ENCODE results near the gene GPR78.

GPR78 gene

DNA sequence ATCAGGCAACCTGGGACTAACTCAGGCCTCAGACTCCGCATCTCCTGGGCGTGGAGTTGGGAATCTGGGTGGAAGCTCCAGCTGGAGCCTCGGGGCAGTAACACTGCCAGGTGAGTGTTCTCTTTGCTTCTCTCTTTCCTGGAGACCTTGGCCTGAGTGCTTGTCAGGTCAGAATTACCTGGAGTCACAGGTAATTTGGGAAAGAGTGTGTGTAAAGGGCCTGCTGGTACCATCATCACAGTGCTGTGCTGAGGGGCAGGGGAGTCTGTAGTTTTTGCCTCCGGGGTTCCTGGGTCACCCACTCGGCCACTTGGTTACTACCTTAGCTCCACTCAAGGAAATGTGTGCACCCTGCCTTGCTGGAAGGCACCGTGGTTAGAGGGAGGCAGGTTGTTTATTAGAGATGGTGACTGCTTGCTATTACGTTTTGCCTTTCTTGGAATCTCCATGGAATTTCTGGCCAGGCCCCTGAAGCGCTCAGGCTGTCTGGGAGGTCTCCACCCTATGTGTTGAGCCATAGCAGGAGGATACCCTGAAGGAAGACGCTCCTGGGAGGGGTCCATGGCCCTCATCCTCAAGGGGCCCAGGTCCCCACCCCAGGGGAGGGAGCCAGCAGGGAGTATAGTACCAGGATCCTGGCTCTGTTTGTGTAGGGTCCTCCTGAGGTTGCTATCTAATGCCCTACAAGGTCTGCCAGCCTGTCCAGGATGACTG is 2.9 kb downstream of the GPR78 start:
- no peak for TF ChIP-seq ZNF274 (IDR thresholded peaks at IDR 0.05; ENCODE audit: low read depth, low read length)
- H3K4me3 ChIP-seq (ENCODE audit: low read length), result no peak overlapping the region

GRCh38 chr4:8583655-8584025 is 3.4 kb downstream of the GPR78 start:
- TF ChIP-seq ZNF274 (IDR thresholded peaks at IDR 0.05; ENCODE audit: low read depth, low read length), result no peak
- H3K4me3 ChIP-seq (ENCODE audit: low read length), result no peak overlapping the region

DNA sequence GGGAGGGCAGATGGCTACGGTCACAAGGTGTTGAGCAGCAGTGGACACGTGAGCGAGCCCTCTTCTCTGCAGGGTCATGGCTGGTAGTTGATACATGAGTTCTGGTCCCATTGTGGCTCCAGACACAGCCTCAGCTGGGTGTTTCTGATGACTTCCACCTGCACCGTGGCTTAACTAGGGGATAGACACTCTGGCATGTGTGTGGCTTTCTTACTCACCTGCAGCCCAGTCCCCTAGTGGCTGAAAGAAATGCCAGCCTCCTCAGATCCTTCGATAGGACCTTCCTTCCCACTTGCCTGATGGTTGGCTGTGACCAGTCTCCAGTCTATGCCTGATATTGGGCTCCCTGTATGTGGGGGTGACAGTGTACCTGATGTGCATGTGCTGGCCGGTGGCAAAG is 5.0 kb downstream of the GPR78 start:
- no peak for TF ChIP-seq ZNF274 (IDR thresholded peaks at IDR 0.05; ENCODE audit: low read depth, low read length)
- no peak overlapping the region for H3K4me3 ChIP-seq (ENCODE audit: low read length)

GRCh38 chr4:8585721-8586212 is 5.6 kb downstream of the GPR78 start:
- no peak for TF ChIP-seq ZNF274 (IDR thresholded peaks at IDR 0.05; ENCODE audit: low read depth, low read length)
- no peak overlapping the region for H3K4me3 ChIP-seq (ENCODE audit: low read length)

DNA sequence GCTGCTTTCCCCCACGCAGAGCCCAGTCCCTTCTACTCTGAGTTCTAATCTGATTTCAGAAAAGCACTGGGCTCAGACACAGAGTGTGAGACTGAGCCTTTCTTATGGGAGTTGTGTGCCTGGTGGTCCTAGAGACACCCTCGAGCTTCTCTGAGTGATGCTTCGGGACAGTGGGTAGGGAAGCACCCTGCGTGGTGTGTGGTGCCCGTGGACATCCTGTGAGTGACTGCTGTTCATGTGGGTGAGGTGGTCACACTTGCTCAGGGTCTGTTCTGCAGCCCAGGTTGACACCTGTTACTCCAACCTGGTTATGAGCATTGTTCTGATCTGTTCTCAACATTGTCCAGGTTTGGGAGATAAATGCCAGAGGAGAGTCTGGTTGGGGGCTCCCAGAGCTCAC is 6.1 kb downstream of the GPR78 start:
- no peak for TF ChIP-seq ZNF274 (IDR thresholded peaks at IDR 0.05; ENCODE audit: low read depth, low read length)
- no peak overlapping the region for H3K4me3 ChIP-seq (ENCODE audit: low read length)

- TF ChIP-seq ZNF274 (IDR thresholded peaks at IDR 0.05; ENCODE audit: low read depth, low read length), result no peak
- H3K4me3 ChIP-seq (ENCODE audit: low read length), result no peak overlapping the region
Measured at GRCh38 chr4:8586671-8587468, 6.7 kb downstream of the GPR78 start.

DNA sequence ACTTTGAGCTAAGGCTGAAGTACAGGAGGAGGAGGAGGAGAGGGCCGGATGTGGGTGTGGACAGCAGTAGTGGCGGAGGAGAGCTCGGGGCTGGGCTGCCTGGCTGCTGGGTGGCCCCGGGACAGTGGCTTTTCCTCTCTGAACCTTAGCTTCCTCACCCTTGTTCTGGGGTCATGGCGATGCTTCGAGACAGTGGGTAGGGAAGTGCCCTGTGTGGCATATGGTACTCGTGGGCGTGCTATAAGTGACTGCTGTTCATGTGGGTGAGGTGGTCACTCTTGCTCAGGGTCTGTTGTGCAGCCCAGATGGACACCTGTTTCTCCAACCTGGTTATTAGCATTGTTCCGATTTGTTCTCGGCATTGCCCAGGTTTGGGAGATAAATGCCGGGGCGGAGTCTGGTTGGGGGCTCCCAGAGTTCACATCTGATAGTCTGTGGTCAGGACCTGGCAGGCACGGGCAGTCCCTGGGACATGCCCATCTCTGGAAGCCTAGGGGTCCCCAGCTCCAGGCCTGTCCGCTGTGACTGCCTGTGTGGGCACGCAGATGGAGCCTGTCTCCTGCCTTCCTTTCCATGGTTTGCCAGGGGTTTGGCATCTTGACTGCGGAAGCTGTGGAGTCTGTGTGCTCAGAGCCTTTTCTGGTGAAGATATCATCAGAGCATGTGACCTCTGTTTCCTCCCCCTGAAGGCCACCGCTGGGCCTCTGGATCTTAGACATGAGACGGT is 7.4 kb downstream of the GPR78 start:
- no peak for TF ChIP-seq ZNF274 (IDR thresholded peaks at IDR 0.05; ENCODE audit: low read depth, low read length)
- no peak overlapping the region for H3K4me3 ChIP-seq (ENCODE audit: low read length)

DNA sequence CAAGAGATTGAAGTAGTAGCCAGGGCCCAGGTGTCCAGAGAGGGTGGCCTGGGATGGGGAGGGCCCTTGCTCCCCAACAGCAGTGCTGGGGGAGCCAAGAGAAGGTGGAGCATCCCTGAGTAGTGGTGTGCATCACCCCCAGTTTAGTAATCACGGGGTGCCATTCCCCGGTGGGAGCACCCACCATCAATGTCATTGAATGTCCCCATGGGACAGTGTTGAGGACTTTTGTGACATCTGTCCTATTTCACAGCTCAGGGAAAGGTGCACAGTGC is 7.9 kb downstream of the GPR78 start:
- TF ChIP-seq ZNF274 (IDR thresholded peaks at IDR 0.05; ENCODE audit: low read depth, low read length), result no peak
- H3K4me3 ChIP-seq (ENCODE audit: low read length), result no peak overlapping the region

DNA sequence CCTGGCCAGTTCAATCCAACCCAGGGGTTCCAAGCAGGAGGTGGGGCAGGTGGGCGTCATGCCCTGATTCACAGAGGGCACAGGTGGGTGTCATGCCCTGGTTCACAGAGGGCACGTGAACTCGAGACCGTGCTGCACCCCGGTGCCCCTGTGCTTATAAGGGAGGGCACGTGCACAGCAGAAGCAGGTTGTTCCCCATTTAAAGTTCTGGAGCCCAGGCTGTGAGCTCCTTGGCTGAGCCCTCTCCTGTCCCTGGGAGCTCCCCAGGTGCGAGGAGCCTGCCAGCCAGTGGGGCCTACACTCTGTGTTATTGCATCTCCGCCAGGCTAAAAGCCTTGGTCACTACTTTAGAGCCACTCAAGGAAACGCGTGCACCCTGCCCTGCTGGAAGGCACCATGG is 9.1 kb downstream of the GPR78 start:
- TF ChIP-seq ZNF274 (IDR thresholded peaks at IDR 0.05; ENCODE audit: low read depth, low read length), result no peak
- H3K4me3 ChIP-seq (ENCODE audit: low read length), result no peak overlapping the region

- TF ChIP-seq ZNF274 (IDR thresholded peaks at IDR 0.05; ENCODE audit: low read depth, low read length), result no peak
- H3K4me3 ChIP-seq (ENCODE audit: low read length), result no peak overlapping the region
Measured at GRCh38 chr4:8589823-8590545, 9.8 kb downstream of the GPR78 start.

GRCh38 chr4:8590546-8590880 is 10.3 kb downstream of the GPR78 start:
- no peak overlapping the region for H3K4me3 ChIP-seq (ENCODE audit: low read length)
- no peak for TF ChIP-seq ZNF274 (IDR thresholded peaks at IDR 0.05; ENCODE audit: low read depth, low read length)

GRCh38 chr4:8591114-8591513 is 10.9 kb downstream of the GPR78 start:
- H3K4me3 ChIP-seq (ENCODE audit: low read length), result no peak overlapping the region
- no peak for TF ChIP-seq ZNF274 (IDR thresholded peaks at IDR 0.05; ENCODE audit: low read depth, low read length)

DNA sequence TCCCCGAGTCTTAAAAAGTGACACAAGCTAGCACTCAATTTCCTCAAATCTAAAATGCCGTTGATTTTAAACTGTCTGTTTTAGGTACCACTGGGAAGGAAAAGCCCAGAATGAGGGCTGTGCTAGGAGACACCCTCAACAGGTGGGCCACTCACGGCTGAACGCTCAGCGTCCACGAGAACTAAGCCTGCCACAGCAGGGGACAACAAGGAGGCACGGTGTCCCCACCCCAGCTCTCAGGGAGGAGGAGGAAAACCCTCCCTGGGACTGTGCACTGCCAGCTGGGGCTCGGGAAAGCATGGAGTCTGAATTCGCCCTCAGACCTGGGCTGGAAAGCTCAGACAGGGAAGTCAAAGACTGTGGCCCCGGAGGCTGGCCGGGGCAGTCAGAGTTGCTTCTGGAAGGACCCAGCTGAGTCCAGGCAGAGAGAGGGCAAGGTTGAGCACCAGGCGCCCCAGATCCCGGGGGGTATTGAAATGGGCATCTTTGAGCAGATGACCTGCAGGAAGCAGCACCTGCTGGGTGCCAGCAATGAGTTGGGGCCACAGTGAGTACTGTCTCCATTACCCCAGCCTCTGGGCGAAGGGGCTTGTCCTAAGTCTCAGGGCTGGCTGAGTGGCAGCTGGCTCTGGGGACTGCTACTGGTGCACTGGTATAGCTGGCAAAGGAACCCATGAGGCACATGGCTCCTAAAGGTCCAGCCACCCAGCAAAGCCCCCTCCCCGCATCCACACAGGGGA is 11.6 kb downstream of the GPR78 start:
- no peak for TF ChIP-seq ZNF274 (IDR thresholded peaks at IDR 0.05; ENCODE audit: low read depth, low read length)
- H3K4me3 ChIP-seq (ENCODE audit: low read length), result no peak overlapping the region
